Esophagus muscularis mucosa (tissue), 4 donors: ENCODE data around the gene LTBP1. TPM values are rescaled to one million over a fixed set of nuclear protein-coding genes. Genes with fewer than 3 reads are reported as not detected.
A peak's percentile ranks its signal among the peaks of the same experiment; 100 is the strongest.

ENCODE experiments used
- DNase-seq: peaks from one replicate; pipeline ENCODE4 v3.0.0-alpha.2; 2017; ENCODE audit errors: extremely low spot score
- H3K27ac ChIP-seq, 4 donors: fragments of 200-600 bp; sonication (generic); replicated peaks in 1 of 4; 1 replicate in 3 of 4; 2 replicates in 1 of 4; pipeline ENCODE4 v1.5.1; 2016 to 2019; ENCODE audit warnings: mild to moderate bottlenecking in 1 of 4
- H3K27me3 ChIP-seq, 4 donors: fragments of 200-600 bp; sonication (generic); one replicate each; pipeline versions ENCODE4 v1.5.1 to v1.6.0; 2016 to 2019
- H3K36me3 ChIP-seq, 4 donors: fragments of 200-600 bp; sonication (generic); one replicate each; pipeline ENCODE4 v1.5.1; 2016 to 2019
- H3K4me1 ChIP-seq, 4 donors: fragments of 200-600 bp; sonication (generic); one replicate each; pipeline ENCODE4 v1.5.1; 2016 to 2019
- H3K4me3 ChIP-seq, 4 donors: fragments of 200-600 bp; sonication (generic); 1 replicate in 2 of 4; 2 replicates in 2 of 4; pipeline ENCODE4 v1.5.1; 2016 to 2019; ENCODE audit warnings: mild to moderate bottlenecking in 4 of 4, moderate library complexity in 1 of 4
- H3K9me3 ChIP-seq, 4 donors: fragments of 200-600 bp; sonication (generic); 1 replicate in 3 of 4; 2 replicates in 1 of 4; pipeline ENCODE4 v1.5.1; 2016 to 2019
- CTCF ChIP-seq, 3 experiments: fragments of 200-600 bp in 2 of 3; fragments of 450-650 bp in 1 of 3; sonication (generic) in 2 of 3; IDR thresholded peaks; one replicate each; pipeline ENCODE4 v1.5.1; 2017 to 2019; ENCODE audit warnings: antibody characterized with exemption in 3 of 3, mild to moderate bottlenecking in 2 of 3, moderate library complexity in 1 of 3
- EP300 ChIP-seq: sonication (generic); formaldehyde crosslinking; IDR thresholded peaks from one replicate; pipeline ENCODE4 v1.6.1; 2017; ENCODE audit warnings: antibody characterized with exemption
- POLR2A ChIP-seq: fragments of 450-650 bp; IDR thresholded peaks from one replicate; pipeline ENCODE4 v1.6.1; 2017; ENCODE audit warnings: antibody characterized with exemption, moderate library complexity, mild to moderate bottlenecking, low read depth
- POLR2AphosphoS5 ChIP-seq, 2 donors: sonication (generic); formaldehyde crosslinking; IDR thresholded peaks; one replicate each; pipeline ENCODE4 v1.6.1; 2017; ENCODE audit warnings: antibody characterized with exemption in 2 of 2
- WGBS: methylation state at CpG from one replicate; pipeline ENCODE4 v1.1.5; 2018; 5-methylcytosine and 5-hydroxymethylcytosine counted together
- intact Hi-C: fragments of 100-400 bp; cut with DNase I; formaldehyde crosslinking; loops from one replicate; pipeline ENCODE4 v1.15.1; 2023
- total RNA-seq, 4 donors: library from RNA; depleted of rRNA; stranded (reverse); fragments of >200 nt; gene quantifications; one replicate each; pipeline versions ENCODE4 v1.1.0 to v1.2.1, GENCODE V29; 2016

Gene LTBP1
- total RNA-seq, 4 donors from 2014 or later = 254 to 465 (median 368) TPM

- WGBS = 88% methylated on average over 3 of the region's 3 CpGs
- peaks cover 51 to 88% (median 67%) of the 10 kb centered on the region in 4 donors for H3K4me1 ChIP-seq
- intact Hi-C loops = no loop called here
These were observed 269.2 kb downstream of the LTBP1 start for GRCh38 chr2:33215983-33216382.

GRCh38 chr2:33216508-33217182, 269.9 kb downstream of the LTBP1 start:
- H3K27me3 ChIP-seq = no peaks in the 10 kb centered on the region
- 38% methylated on average over 3 of the region's 3 CpGs for WGBS
- intact Hi-C loops = no loop called here
- peak; percentile 92 for DNase-seq
- TF ChIP-seq POLR2AphosphoS5 (IDR thresholded peaks at IDR 0.05) = peak; percentile 18 to 27
- TF ChIP-seq EP300 = no peak
- H3K9me3 ChIP-seq = no peaks in the 10 kb centered on the region
- peaks cover 48 to 84% (median 63%) of the 10 kb centered on the region in 4 donors for H3K4me1 ChIP-seq
- H3K36me3 ChIP-seq = peaks cover 0 to 15% (median 0%) of the 10 kb centered on the region in 4 donors
- no peak overlapping the region for H3K4me3 ChIP-seq
- H3K27ac ChIP-seq = peak overlapping the region; percentile 59 to 64 (median 60)

More at GRCh38 chr2:33215983-33216382, 269.2 kb downstream of the LTBP1 start:
- Histone ChIP-seq H3K27ac (peak overlapping the region; percentile 59 to 64 (median 60)), H3K27me3 (no peaks in the 10 kb centered on the region), H3K4me3 (no peak overlapping the region), H3K9me3 (no peaks in the 10 kb centered on the region), H3K36me3 (peaks cover 0 to 11% (median 0%) of the 10 kb centered on the region in 4 donors)
- no peak for TF ChIP-seq EP300
- no peak for TF ChIP-seq POLR2AphosphoS5 (IDR thresholded peaks at IDR 0.05)
- TF ChIP-seq CTCF (IDR thresholded peaks at IDR 0.05) = no peak
- TF ChIP-seq POLR2A = no peak
- no peak for DNase-seq

GRCh38 chr2:33217406-33217805, 270.7 kb downstream of the LTBP1 start:
- Histone ChIP-seq H3K27ac (peak overlapping the region; percentile 59 to 64 (median 60)), H3K4me1 (peaks cover 42 to 77% (median 58%) of the 10 kb centered on the region in 4 donors), H3K9me3 (no peaks in the 10 kb centered on the region), H3K4me3 (no peak overlapping the region), H3K27me3 (no peaks in the 10 kb centered on the region), H3K36me3 (peaks cover 0 to 21% (median 3%) of the 10 kb centered on the region in 4 donors)
- DNase-seq = peak; percentile 45
- WGBS = 77% methylated on average over 3 of the region's 3 CpGs
- intact Hi-C loops = no loop called here
- TF ChIP-seq POLR2A (no peak), CTCF (IDR thresholded peaks at IDR 0.05) (no peak), EP300 (no peak)

GRCh38 chr2:33219114-33219513, 272.4 kb downstream of the LTBP1 start:
- H3K36me3 ChIP-seq = peaks cover 0 to 33% (median 10%) of the 10 kb centered on the region in 4 donors
- H3K27me3 ChIP-seq = no peaks in the 10 kb centered on the region
- H3K9me3 ChIP-seq = no peaks in the 10 kb centered on the region
- H3K4me3 ChIP-seq = no peak overlapping the region
- peak overlapping the region in 2 of 4 donors; percentile 4 to 32 for H3K27ac ChIP-seq
- 92% methylated on average over 4 of the region's 4 CpGs for WGBS
- TF ChIP-seq EP300 (no peak), CTCF (IDR thresholded peaks at IDR 0.05) (no peak), POLR2A (no peak), POLR2AphosphoS5 (IDR thresholded peaks at IDR 0.05) (no peak)
- peaks cover 37 to 61% (median 48%) of the 10 kb centered on the region in 4 donors for H3K4me1 ChIP-seq
- DNase-seq = no peak
- intact Hi-C loops = no loop called here

- intact Hi-C loops = loop anchor here (5.0 kb wide), 1 partner anchor 42 kb away; no protein-coding TSS in a partner anchor
- no peak overlapping the region for H3K4me3 ChIP-seq
- TF ChIP-seq CTCF (IDR thresholded peaks at IDR 0.05) = no peak
- no peak for TF ChIP-seq EP300
- TF ChIP-seq POLR2A = no peak
- TF ChIP-seq POLR2AphosphoS5 (IDR thresholded peaks at IDR 0.05) = no peak
- WGBS = 50% methylated on average over 2 of the region's 2 CpGs
- DNase-seq = no peak
- peaks cover 31 to 54% (median 41%) of the 10 kb centered on the region in 4 donors for H3K4me1 ChIP-seq
- H3K9me3 ChIP-seq = no peaks in the 10 kb centered on the region
- peak overlapping the region in 3 of 4 donors; percentile 4 to 32 (median 13) for H3K27ac ChIP-seq
- no peaks in the 10 kb centered on the region for H3K27me3 ChIP-seq
- H3K36me3 ChIP-seq = peaks cover 0 to 37% (median 10%) of the 10 kb centered on the region in 4 donors
These were observed 273.1 kb downstream of the LTBP1 start for GRCh38 chr2:33219850-33220275.
